Cerebellar nuclear complex (tissue), 1 donor: ENCODE results near the gene RNPS1.

Experiments used
- DNase-seq, 2 experiments: peaks; one replicate each; lab custom pipeline; 2025; lab: John Stamatoyannopoulos, UW

The RNPS1 gene

DNA sequence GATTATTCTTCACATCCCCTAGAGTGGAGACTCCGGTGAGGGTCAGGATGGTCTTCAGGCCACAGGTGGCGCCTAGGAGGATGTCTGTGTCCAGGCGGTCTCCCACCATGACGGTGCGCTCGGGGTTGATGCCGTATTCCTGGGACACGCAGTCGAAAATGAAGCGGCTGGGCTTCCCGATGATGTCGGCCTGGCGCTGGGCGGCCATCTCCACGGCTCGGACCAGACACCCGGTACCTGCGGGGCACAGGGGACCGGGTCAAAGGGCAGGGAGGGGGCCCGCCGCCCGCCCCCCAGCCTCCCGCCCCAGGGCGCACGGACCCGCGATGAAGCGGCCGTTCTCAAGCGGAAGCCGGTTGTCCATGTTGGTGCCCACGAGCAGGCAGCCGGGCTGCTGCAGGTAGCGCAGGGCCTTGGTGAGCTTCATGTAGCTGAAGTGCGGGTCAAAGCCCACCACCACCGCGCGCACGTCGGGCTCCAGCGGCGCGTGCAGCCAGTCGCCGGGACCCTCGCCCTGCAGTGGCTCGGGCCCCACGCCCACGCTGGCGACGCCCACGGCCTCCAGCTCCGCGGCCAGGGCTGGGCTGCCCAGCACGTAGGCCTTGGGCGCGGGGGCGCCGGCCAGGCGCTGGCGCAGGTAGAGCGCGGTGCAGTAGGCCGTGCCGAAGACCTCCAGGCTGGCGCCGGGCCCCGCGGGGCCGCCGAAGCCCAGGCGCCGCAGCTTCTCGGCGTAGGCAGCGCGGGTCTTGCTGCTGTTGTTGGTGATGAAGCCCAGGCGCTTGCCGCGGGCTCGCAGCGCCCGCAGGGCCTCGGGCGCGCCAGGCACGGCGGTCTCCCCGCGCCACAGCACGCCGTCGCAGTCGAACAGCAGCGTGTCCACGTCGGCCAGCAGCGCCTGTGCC, 53.9 kb downstream of the RNPS1 start:
- no peak for DNase-seq

DNA sequence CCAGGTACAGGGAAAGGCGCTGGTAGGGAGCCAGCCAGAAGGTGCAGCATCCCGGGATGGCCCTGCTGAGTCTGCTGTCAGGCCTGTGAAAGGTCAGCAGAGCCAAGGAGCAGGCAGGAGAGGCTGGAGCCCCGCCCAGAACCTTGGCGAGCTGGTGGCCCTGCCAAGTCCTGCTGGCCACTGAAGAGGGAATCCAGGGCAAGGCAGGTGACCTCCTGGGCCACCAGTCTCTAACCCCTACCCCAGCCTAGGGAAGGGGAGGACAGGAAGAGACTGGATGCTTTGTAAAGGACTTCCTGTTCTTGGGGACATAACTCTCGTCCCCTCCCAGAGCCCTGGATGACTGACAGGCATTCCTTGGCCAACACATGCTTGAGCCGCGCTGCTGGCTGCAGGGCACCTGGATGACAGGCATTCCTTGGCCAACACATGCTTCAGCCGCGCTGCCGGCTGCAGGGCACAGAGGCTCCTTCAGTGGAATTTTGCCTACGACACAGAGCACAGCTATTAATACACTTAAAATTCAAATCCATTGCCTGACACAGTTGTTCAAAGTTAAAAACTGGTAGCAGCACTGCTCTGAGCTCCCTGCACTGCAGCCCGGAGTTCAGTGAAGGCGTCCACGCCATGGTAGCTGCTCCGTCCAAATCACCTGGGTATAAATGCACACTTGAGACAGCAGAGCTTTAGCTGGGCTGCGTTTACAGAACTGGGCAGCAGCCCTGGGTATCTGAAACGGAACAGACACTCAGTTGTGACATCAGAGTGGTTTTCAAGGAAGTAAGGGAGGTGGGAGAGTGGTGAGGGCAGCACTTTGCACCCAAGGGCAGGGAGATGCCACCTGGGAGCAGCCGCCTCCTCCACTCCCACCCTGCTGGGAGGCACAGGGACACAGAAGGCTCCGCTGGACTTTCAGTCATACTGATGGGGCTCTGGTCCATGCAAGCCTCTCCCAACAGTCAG, 55.3 kb downstream of the RNPS1 start:
- DNase-seq, result peak in 1 of 2 experiments; percentile 7

DNA sequence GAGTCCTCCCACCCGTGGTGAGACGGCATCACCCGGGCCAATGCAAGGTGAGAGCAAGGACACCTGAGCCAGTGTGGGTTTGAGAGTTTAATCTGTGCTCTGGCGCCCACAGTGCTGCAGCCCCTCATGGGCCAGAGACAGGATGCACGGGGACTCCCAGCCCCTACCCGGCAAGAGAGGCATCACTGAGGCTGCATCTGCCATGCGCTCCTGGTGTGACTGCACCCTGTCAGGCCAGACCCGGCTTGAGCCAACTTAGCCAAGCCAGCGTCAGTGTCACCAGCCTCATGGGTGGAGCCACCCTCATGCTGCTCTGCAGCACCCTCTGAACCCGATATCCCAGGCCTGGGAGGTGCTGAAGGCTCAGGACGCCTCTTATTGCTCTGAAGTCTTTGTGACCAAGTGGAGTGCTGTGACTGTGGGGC, 56.0 kb downstream of the RNPS1 start:
- DNase-seq, result no peak

DNA sequence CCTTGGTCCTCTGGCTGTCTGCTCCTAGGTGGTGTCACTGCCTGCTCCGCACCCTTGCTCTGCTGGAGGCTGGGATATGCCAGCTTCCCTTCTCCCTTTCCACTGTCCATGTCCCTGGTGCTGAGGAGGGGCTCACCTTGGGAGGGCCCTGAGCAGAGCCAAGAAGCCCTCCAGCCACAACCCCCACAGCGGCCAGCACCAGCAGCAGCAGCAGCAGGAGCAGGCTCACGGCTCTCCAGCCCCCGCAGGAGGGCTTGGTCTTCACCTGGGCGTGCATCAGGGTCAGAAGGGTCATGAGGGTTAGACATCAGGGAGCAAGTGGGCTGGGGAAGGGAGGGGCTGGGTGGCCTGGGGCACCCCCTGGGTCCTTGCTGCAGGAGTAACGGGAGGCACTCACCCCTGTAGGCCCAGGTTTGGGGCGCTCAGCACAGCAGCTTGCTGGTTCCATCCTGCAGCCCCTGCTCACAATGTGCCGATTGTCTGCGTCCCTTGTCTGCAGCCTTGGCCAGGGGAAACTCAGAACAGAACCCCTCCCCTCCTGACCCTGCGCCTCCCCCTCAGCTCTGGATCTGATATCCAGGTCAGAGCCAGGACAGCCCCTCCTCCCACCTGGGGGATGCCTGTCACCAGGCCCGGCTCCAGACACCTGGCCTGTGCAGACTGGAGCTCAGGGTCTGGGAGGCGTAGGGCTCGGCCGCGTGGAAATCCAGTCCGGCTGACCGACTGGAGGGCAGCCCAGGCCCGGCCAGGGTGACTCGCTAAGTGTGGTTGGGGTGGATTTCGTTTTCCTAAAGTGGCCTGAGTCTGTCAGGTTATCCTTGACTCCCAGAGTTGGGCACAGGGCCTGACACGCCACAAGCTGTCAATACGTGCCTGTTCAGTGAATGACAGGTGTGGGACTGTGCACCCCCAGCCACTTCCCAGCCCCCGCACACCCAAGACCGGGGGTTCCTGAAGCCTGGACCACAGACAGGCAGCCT, 57.2 kb downstream of the RNPS1 start, which contains the start of gene BRICD5:
Gene BRICD5, minus strand, starts transcription at position 478 of the 980 bp plus-strand sequence. Its CDS starts 30 bp downstream, at position 448.
- DNase-seq, result no peak

DNA sequence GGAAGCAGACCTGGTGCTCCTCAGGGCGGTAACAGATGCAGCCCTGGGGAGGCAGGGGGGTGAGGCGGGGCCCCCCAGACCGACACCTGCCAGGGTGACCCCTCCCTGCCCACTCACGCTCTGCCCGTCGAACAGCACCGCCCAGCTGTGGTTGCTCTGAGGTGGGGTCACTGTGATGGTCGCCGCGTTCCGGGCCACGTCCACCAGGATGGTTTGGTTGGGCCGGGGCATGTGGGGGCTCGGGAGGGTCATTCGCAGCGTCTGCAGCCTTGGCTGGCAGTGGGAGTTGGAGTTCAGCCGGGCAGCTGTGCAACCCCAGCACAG, 58.0 kb downstream of the RNPS1 start:
- DNase-seq, result no peak

DNA sequence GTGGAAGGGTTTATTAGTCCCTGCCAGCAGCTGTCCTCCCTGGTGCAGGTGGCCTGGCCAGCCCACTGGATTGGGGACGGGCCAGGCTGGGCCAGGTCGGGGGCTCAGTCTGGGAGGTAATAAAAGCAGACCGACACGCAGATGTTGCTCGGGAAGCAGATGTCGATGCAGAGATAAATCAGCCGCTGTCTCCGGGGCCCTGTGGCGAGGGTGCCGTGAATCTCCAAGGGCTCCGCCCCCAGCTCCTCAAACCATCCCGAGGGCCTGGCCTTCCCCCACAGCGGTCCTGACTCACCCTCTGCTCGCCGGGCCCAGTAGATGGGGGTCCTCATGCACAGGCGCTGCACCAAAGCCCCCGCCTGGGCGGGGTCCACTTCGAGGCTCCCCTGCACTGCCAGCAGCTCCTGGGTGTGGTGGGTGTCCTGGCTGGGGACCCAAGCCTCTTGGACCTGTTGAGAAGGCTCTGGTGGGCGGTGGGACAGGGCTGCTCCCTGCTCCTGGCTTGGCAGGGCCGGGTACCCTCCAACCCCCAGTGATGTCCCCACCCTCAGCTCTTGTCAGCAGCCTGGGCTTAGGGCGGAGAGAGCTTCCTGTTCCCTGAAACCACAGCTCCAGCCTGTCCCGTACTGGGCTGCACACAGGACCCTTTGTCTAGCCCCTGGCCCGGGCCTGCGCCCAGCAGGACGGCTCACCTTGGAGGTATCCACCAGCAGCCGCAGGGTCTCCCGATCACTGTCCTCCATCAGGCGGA, 58.5 kb downstream of the RNPS1 start:
- no peak for DNase-seq

DNA sequence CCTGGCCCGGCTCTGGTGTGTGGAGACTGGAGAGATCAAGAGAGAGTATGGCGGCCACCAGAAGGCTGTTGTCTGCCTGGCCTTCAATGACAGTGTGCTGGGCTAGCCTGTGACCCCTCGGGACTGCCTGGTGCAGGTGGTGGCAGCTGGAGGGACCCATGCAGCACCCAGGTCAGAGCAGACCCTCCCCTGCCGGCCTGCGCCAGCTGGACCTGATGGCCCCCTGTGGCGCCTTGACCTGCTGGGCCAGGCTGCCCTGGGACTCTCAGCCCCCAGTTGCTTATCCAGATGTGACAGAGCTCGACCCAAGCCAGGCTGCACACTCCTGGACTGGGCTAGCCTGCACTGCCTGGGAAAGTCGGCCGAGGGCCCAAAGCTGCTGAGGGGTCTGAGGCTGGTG, 59.2 kb downstream of the RNPS1 start:
- no peak for DNase-seq

DNA sequence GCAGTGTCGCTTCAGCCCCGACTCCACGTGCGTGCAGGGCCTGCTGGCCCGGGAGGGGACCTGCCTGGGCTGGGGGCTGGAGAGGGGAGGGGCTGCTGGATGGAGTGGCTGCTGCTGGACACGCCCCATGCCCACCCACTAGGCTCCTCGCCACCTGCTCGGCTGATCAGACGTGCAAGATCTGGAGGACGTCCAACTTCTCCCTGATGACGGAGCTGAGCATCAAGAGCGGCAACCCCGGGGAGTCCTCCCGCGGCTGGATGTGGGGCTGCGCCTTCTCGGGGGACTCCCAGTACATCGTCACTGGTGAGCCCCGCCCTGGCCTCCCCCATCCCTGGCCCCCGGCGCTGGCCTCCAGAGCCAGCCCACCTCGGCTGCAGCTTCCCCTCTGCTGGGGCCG, 59.6 kb downstream of the RNPS1 start:
- DNase-seq, result no peak

DNA sequence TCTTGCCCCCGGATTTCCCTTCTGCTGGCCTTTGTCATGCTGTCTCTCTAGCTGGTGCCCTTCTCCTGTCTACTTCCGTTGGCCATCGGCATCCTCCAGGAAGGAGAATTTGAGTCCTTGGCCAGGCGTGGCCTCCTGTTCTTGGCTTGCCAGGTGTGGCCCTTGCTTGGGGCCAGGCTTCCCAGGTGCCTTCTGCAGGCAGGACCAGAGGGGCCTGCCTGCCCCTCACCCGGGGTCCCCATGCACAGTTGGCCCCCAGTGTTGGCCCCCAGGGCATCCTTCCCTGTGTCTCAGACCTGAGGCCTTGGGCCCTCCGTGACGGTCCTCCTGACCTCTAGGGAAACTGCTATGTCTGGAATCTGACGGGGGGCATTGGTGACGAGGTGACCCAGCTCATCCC, 60.1 kb downstream of the RNPS1 start:
- DNase-seq, result no peak

DNA sequence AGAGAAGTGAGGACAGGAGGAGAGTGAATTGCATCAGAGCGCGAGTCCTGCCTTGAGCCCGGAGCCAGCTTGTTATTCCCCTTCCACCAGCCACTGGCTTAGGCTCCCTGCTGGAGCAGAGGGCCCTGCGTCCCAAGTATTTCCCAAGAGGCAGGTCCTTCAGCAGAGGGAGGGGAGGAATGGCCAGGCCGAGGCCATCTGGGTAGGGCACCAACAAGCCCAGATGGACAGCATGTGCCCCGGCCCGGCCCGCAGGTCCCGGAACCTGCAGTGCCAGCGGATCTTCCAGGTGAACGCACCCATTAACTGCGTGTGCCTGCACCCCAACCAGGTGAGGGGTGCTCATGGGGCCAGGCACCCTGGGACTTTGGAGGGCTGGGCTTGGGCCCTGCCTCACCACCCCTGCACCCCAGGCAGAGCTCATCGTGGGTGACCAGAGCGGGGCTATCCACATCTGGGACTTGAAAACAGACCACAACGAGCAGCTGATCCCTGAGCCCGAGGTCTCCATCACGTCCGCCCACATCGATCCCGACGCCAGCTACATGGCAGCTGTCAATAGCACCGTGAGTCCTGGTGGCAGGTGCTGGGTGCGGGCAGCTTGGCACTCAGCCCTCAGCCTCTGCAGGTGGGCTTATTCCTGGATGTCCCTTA, 61.0 kb downstream of the RNPS1 start:
- DNase-seq, result no peak

DNA sequence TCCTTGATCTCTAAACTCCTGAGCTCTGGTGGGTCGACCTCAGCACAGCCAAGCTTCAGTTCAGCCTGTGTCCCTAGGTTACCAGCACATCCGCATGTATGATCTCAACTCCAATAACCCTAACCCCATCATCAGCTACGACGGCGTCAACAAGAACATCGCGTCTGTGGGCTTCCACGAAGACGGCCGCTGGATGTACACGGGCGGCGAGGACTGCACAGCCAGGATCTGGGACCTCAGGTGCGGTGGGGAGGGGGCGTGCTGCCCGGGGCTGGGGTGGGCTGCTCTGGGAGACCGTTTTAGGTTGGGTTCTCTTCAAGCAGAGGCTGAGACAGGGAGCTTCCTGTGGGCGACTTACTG, 61.5 kb downstream of the RNPS1 start:
- DNase-seq, result no peak

DNA sequence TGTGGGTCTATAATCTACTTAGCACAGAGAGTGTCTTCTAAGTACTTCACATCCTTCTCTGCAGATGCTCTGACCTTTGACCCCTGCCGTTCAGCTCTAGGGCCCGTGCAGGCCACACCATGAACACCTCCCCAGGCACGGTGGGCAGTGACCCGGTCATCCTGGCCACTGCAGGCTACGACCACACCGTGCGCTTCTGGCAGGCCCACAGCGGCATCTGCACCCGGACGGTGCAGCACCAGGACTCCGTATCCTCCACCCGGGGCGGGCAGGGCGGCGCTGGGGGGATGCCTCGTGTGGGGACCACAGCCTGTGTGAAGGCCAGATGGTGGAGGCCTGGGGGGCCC, 62.0 kb downstream of the RNPS1 start:
- no peak for DNase-seq

DNA sequence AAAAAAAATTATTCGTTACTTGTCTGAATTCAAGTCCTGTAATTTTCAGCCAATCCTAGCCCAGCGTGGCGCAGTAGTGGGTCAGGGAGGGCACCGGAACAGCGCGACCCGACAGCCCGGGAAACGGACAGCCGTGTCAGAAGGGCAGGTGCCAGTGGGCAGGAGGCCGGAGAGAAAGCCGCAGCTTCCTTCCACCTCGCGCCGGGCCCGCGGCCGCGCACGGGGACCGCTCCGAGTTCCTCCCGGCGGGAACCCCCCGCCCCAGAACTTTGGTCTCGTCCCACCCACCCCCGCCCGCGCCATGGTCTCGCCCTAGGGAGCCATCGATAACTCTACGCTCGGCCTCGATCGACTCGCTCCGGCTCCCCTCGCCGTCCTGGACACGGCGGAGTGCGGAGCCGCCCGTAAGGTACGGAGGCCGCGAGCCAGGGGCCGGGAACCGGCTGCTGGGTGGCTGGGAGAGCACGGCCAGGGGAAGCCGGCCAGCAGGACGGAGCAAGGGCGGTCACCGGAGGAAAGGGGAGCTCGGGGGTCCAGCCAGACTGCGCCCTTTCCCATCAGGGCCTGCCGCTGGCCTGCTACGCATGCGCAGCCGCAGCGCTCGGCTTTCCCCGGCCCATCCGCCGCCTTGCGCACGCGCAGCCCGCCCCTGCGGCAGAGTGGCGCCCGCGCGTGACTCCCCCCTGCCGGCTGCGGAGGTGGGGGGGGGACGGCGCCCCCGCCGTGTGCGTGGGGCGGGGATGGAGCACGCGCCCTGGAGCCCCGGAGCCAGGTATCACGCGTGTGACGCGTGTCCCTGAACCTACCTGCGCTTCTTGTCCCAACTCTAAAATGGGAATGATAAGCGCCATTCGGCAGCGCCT, 62.6 kb downstream of the RNPS1 start, which contains the start of gene MLST8:
Gene MLST8, plus strand, starts transcription at position 351 of the 863 bp plus-strand sequence. CDS start 632 bp downstream, outside the sequence.
- DNase-seq, result no peak

DNA sequence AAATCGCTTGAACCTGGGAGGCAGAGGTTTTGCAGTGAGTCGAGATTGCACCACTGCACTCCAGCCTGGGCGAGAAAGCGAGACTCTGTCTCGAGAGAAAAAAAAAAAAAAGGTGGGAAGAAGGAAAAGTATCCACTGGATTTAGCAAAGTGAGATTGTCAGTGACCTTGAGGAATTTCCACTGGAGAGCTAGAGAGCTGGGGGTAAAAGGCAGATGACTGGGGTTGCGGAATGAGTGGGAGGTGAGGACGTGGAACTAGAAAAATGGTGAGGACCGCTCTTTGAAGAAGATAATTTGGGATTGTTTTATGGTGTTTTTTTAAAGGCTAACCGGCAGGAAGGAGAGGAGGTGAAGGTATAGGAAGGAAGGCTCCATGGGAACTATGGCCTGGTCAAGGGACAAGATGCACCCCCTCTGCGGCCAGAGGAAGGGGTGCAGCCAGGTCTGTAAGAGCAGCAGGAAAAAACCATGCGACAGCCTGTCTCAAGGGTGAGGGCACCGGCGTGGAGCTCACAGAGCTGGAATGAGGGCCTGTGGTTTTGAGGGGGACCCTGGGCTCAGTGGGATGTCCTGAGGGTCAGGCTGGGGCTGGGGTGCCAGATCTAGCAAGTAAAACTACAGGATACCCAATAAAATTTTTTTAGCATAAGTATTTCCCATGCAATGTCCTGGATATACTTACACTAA, 63.4 kb downstream of the RNPS1 start:
- DNase-seq, result no peak
